Body of pancreas (tissue), 4 donors: ENCODE data around the gene HMGB4.

ENCODE experiments used
- CTCF ChIP-seq, 7 experiments: fragments of 450-650 bp in 4 of 7; fragments of 200-600 bp in 3 of 7; sonication (generic) in 3 of 7; IDR thresholded peaks; one replicate each; pipeline ENCODE4 v1.5.1; 2016 to 2019; ENCODE audit warnings: antibody characterized with exemption in 7 of 7
- POLR2A ChIP-seq, 3 donors: fragments of 450-650 bp; IDR thresholded peaks; one replicate each; pipeline ENCODE4 v1.6.1; 2016; ENCODE audit warnings: antibody characterized with exemption in 3 of 3, mild to moderate bottlenecking in 2 of 3

GRCh38 chr1:33872683-33873082 is 8.8 kb downstream of the HMGB4 start:
- no peak for TF ChIP-seq CTCF (IDR thresholded peaks at IDR 0.05)
- no peak for TF ChIP-seq POLR2A (IDR thresholded peaks at IDR 0.05)
